HG03521 (cell line): Measurements from ENCODE around the gene TMBIM4.

ENCODE experiments used
- ATAC-seq: cut with Tn5 transposase; IDR thresholded peaks from one replicate; pipeline ENCODE4 v1.9.1; 2021; ENCODE audit warnings: mild to moderate bottlenecking, moderate library complexity; ENCODE audit not compliant: unreplicated experiment

TMBIM4 gene

GRCh38 chr12:66142826-66143225 lies 27.0 kb downstream of the TMBIM4 start:
- no peak for ATAC-seq

- no peak for ATAC-seq
Measured at GRCh38 chr12:66141299-66141698, 28.5 kb downstream of the TMBIM4 start.

DNA sequence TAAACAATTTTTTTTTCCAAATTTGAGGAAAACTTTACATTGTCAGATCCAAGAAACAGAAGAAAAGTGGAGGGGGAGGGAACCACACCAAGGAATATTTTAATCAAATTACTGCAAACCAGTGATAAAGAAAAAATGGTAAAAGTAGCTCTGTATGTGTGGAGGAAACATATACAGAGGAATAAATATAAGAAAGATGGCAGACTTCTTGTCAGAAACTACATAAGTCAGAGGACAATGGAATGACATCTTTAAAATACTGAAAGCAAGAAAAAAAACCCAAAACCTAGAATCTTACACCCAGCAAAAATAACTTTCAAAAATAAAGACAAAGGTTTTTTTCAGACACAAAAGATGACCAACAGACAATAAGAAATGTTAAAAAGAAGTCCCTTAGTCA lies 29.1 kb downstream of the TMBIM4 start:
- ATAC-seq, result no peak

DNA sequence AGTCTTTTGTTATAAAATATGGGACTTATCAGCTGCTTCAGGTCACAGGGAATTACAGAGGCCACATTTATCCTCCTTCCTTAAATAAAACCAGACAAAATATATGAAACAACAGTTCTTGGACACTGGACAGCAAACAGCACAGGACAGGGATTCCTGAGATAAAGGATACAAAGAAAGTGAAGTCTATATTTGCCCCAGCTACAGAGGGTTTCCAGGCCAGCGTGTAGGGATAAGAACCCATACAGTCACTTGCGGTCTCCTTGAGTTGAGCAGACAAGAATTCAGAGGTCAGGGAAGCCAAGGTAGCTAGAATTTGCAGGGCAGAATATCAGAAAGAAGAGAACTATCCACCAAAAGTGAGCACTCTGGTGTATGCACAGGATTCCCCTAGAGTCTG lies 30.5 kb downstream of the TMBIM4 start:
- ATAC-seq, result no peak

DNA sequence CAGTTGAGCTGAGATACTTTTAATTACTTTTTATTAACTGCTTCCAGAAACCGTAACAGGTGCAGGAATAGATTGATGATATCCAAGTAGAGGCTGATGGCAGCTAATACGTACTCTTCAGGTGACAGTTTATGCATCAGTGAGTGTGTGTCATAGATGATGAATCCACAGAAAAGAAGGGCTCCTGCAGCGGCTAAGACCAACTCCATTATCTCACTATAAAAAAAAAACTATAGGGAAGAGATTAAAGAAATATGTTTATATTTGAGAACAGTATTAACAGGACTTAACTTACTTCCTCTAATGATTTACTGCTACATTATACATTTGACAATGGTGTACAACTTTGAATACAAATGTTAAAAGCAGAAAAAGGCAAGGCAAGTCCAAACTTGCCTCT lies 31.9 kb downstream of the TMBIM4 start:
- no peak for ATAC-seq

DNA sequence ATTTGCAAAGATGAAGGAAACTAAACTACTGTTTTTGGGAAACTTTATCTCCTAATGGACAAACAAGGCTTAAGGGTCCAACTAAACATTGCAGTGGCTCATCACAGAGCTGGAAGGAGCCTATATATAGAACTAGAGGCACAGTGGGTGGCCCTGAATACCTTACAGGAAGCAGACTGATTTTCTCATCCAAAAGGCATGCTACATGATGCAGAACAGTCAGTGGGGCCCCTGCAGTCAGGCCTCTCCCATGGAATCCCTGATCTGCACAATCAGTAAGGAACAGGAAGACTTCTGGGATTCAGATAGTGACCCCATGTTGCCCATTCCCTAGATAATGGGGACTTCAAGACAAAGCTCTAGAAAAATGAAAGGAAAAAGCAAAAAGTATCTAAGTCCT lies 37.4 kb downstream of the TMBIM4 start:
- ATAC-seq, result no peak

- no peak for ATAC-seq
Measured at GRCh38 chr12:66131067-66131688, 38.6 kb downstream of the TMBIM4 start.

DNA sequence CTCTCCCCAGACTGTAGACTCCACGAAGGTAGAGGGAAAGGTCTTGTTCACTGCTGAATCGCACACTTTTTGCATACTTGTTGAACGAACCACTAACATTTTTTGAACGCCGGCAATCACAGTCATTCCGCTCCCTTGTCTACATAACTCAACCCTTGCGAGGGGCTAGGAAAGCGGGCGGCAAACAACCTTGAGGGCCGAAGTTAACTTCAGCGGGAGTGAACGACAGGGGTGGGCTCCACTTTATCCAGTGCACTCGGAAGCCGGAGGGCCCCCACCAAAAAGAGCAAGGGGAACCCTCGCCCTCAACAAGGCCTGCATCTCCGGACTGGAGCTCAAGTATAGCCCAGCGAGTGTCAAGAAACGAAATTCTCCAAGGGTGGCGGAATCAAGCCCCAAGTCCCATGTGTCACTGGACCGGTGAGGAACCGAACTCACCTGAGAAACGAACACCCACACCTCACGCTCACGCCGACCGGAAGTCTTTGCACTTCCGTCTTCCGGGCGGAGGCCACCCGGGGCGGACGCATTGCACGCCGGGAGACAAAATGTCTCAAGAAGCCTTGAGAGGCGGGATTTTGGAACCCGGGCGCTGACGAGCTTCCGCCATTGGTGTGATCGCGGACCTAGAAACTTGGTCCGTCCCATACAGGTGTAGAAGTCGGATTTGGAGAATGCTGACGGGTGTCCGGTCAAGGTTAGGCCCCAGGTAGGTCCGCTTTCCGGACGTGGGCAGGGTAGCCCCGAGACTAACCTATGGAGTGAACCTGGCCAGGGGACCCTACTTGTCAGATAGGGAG lies 39.3 kb downstream of the TMBIM4 start, which contains the start of gene LLPH:
LLPH (minus strand) TSS at position 484 of the 800 bp plus-strand sequence. CDS start 1,644 bp downstream, outside the sequence.
- ATAC-seq, result peak; percentile 98

DNA sequence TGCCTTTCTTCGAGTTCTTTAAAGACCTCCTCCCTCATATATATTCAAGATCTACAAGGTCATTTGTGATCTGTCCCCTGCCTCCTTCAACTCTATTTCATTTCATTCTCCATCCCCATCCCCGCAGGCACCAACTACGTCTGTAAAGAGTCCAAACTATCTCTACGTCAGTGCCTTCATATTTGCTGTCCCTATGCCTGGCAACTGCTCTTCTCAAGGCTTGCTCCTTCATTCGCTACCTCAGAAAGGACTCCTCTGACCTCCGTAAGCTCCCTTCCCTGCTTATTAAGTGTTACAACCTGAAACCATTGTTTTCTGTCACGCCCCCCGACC lies 39.9 kb downstream of the TMBIM4 start:
- peak; percentile 5 for ATAC-seq

GRCh38 chr12:66127650-66128049 lies 42.1 kb downstream of the TMBIM4 start:
- ATAC-seq, result no peak

- ATAC-seq, result no peak
Measured at GRCh38 chr12:66120477-66120876, 49.3 kb downstream of the TMBIM4 start.

DNA sequence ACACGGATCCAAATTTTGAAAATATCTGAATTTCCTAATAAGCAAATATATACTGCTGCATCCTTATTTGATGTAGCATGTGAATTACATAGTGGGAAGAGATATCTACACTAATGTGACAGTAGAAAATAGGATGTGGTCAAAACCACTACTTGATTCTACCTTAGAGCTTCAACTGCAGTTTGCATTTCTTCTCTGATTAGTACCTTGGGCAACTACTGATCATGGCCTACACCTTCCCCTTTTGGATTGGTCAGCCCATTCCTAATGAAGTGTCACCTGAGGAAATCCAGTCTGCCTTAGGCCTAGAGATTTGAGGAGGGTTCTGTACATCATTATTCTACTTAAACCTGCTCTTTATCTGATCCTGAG lies 49.9 kb downstream of the TMBIM4 start:
- no peak for ATAC-seq

GRCh38 chr12:66119229-66119869 lies 50.4 kb downstream of the TMBIM4 start:
- ATAC-seq, result no peak

GRCh38 chr12:66118240-66118891 lies 51.4 kb downstream of the TMBIM4 start:
- ATAC-seq, result peak; percentile 50

DNA sequence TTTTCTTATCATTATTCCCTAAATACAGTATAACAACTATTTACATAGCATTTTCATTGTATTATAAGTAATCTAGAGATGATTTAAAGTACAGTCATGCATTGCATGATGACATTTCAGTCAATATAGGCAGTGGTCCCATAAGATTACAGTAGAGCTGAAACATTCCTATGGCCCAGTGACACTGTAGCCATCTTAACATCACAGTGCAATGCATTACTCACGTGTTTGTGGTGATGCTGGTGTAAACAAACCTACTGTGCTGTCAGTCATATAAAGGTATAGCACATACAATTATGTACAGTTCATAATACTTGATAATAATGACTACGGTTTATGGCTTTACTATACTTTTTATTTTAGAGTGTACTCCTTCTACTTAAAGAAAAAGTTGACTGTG lies 52.6 kb downstream of the TMBIM4 start:
- ATAC-seq, result no peak

GRCh38 chr12:66115071-66115600 lies 54.7 kb downstream of the TMBIM4 start:
- no peak for ATAC-seq

DNA sequence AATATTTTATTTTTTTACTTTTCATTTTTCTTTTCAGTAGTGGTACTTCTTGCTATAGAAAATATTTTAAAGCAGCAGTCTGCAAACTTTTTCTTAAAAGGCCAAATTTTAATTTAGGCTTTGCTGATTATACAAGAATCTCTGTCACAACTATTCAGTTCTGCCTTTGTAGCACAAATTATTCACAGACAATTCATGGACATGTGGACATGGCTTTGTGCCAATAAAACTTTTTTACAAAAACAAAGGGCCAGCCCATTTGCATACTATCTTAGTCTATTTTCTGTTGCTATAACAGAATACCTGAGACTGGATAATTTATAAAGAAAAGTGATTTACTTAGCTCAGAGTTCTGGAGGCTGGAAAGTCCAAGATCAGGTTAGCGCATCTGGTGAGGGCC lies 56.3 kb downstream of the TMBIM4 start:
- no peak for ATAC-seq

DNA sequence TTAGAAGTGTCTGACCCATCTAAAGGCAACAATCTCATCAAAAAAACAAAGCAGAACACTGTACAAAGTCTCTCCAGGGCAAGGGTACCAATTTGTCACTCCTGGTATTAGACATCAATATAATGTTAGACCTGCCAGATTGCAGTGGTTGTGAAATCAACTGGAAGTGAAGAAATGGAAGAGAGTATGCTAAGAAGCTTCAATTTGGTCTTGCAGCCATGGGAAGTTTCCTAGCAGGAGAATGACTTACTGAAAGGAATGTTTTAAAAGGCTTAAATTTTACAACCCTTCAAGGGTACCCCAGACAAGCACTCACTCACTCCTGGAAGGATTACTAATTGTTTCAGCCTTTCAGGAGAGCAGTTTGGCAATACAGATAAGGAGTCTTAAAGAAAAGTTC lies 58.2 kb downstream of the TMBIM4 start:
- ATAC-seq, result no peak

GRCh38 chr12:66109056-66109455 lies 60.7 kb downstream of the TMBIM4 start:
- no peak for ATAC-seq

DNA sequence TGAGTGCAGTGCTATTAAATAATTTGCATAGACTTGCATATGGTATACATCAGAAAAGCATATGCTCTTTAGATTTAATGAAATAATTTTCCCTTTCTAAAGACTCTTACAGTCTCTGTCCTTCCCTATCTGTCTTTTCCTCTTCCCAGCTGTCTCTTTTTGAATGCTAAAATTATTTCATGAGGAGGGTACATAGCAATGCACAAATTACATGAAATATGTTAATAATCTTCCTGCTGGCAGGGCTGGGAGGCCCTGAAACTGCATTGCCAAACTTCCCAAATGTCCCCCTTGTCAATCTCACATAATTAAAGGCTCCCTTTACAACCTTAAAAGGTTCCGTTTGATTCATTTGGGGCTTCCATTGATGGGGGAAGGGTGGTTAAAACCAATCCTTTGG lies 61.4 kb downstream of the TMBIM4 start:
- ATAC-seq, result no peak

DNA sequence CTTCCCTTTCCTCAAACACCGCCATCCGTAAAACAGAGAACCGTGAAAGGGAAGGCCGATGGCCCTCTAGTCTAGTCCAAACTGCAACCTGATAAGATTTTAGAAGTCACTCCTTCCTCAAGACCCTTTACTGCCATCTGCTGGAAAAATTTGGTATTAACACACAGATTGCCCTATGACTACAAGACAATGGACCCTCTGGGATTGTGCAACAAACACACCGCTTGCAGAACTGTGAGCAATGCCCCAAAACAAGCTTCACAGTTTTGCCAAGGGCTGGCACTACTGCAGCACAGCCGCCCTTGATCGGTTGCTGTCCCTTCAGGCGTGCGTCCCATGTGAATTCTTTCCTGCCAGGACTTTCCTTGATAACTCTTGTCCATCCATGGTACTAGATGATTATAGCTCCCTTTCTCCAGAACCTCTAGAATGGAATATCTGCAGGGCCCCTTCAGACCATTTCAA lies 62.3 kb downstream of the TMBIM4 start:
- ATAC-seq, result peak; percentile 79
